IPS-15b (cell line): ENCODE data around the gene P3R3URF.

ENCODE experiments used
- H3K27me3 ChIP-seq: one replicate; pipeline ENCODE4 v1.6.1; 2013; ENCODE audit warnings: low read length; ENCODE audit not compliant: control insufficient read depth, insufficient read depth
- H3K36me3 ChIP-seq: one replicate; pipeline ENCODE4 v1.6.1; 2013; ENCODE audit warnings: low read length; ENCODE audit not compliant: control insufficient read depth, insufficient read depth
- H3K4me1 ChIP-seq: one replicate; pipeline ENCODE4 v1.6.1; 2013; ENCODE audit warnings: mild to moderate bottlenecking, low read length; ENCODE audit not compliant: control insufficient read depth, insufficient read depth
- H3K4me3 ChIP-seq: one replicate; pipeline ENCODE4 v1.5.1; 2013; ENCODE audit warnings: low read depth, low read length
- H3K9ac ChIP-seq: one replicate; pipeline ENCODE4 v1.6.1; 2013; ENCODE audit warnings: low read depth, mild to moderate bottlenecking, low read length
- H3K9me3 ChIP-seq: one replicate; pipeline ENCODE4 v1.6.1; 2013; ENCODE audit warnings: mild to moderate bottlenecking, low read length; ENCODE audit not compliant: control insufficient read depth, insufficient read depth

The P3R3URF gene

GRCh38 chr1:46192171-46192570, 15.9 kb upstream of the P3R3URF start:
- Histone ChIP-seq H3K9ac (no peak overlapping the region), H3K9me3 (no peaks in the 10 kb centered on the region), H3K4me3 (no peak overlapping the region), H3K36me3 (peaks cover 17% of the 10 kb centered on the region), H3K4me1 (no peaks in the 10 kb centered on the region), H3K27me3 (no peaks in the 10 kb centered on the region)

- H3K4me1 ChIP-seq, result no peaks in the 10 kb centered on the region
- H3K27me3 ChIP-seq, result no peaks in the 10 kb centered on the region
- no peak overlapping the region for H3K4me3 ChIP-seq
- no peak overlapping the region for H3K9ac ChIP-seq
- H3K36me3 ChIP-seq, result peaks cover 17% of the 10 kb centered on the region
- H3K9me3 ChIP-seq, result no peaks in the 10 kb centered on the region
These were observed 14.9 kb upstream of the P3R3URF start for GRCh38 chr1:46191033-46191701.

GRCh38 chr1:46190539-46190938, 14.3 kb upstream of the P3R3URF start:
- Histone ChIP-seq H3K9me3 (no peaks in the 10 kb centered on the region), H3K4me1 (no peaks in the 10 kb centered on the region), H3K27me3 (no peaks in the 10 kb centered on the region), H3K4me3 (no peak overlapping the region), H3K9ac (no peak overlapping the region), H3K36me3 (peaks cover 13% of the 10 kb centered on the region)

GRCh38 chr1:46188295-46189030, 12.2 kb upstream of the P3R3URF start:
- no peaks in the 10 kb centered on the region for H3K4me1 ChIP-seq
- H3K27me3 ChIP-seq, result peaks cover 2% of the 10 kb centered on the region
- peaks cover 11% of the 10 kb centered on the region for H3K36me3 ChIP-seq
- H3K4me3 ChIP-seq, result no peak overlapping the region
- no peaks in the 10 kb centered on the region for H3K9me3 ChIP-seq
- no peak overlapping the region for H3K9ac ChIP-seq

GRCh38 chr1:46187106-46187869, 11.0 kb upstream of the P3R3URF start:
- Histone ChIP-seq H3K36me3 (peaks cover 6% of the 10 kb centered on the region), H3K27me3 (peaks cover 2% of the 10 kb centered on the region), H3K4me3 (no peak overlapping the region), H3K4me1 (no peaks in the 10 kb centered on the region), H3K9me3 (no peaks in the 10 kb centered on the region), H3K9ac (no peak overlapping the region)

GRCh38 chr1:46186076-46186475, 9.8 kb upstream of the P3R3URF start:
- Histone ChIP-seq H3K4me1 (no peaks in the 10 kb centered on the region), H3K9ac (no peak overlapping the region), H3K4me3 (no peak overlapping the region), H3K36me3 (peaks cover 3% of the 10 kb centered on the region), H3K27me3 (peaks cover 2% of the 10 kb centered on the region), H3K9me3 (no peaks in the 10 kb centered on the region)

GRCh38 chr1:46184920-46185658, 8.8 kb upstream of the P3R3URF start:
- Histone ChIP-seq H3K9me3 (no peaks in the 10 kb centered on the region), H3K4me1 (no peaks in the 10 kb centered on the region), H3K4me3 (no peak overlapping the region), H3K9ac (no peak overlapping the region), H3K27me3 (peaks cover 2% of the 10 kb centered on the region), H3K36me3 (peaks cover 3% of the 10 kb centered on the region)

- Histone ChIP-seq H3K27me3 (peaks cover 2% of the 10 kb centered on the region), H3K4me1 (peaks cover 5% of the 10 kb centered on the region), H3K36me3 (peaks cover 3% of the 10 kb centered on the region), H3K4me3 (no peak overlapping the region), H3K9ac (no peak overlapping the region), H3K9me3 (no peaks in the 10 kb centered on the region)
These were observed 7.8 kb upstream of the P3R3URF start for GRCh38 chr1:46183926-46184557.

GRCh38 chr1:46183079-46183847, 7.0 kb upstream of the P3R3URF start:
- peaks cover 2% of the 10 kb centered on the region for H3K27me3 ChIP-seq
- no peak overlapping the region for H3K4me3 ChIP-seq
- H3K4me1 ChIP-seq, result peaks cover 5% of the 10 kb centered on the region
- peaks cover 3% of the 10 kb centered on the region for H3K36me3 ChIP-seq
- H3K9me3 ChIP-seq, result no peaks in the 10 kb centered on the region
- H3K9ac ChIP-seq, result no peak overlapping the region

GRCh38 chr1:46181343-46182260, 5.3 kb upstream of the P3R3URF start:
- peaks cover 5% of the 10 kb centered on the region for H3K4me1 ChIP-seq
- H3K4me3 ChIP-seq, result no peak overlapping the region
- H3K27me3 ChIP-seq, result peaks cover 2% of the 10 kb centered on the region
- no peaks in the 10 kb centered on the region for H3K36me3 ChIP-seq
- H3K9me3 ChIP-seq, result no peaks in the 10 kb centered on the region
- no peak overlapping the region for H3K9ac ChIP-seq
